HG03066 (cell line): ENCODE measurements around the gene GBE1.
A peak's percentile ranks its signal among the peaks of the same experiment; 100 is the strongest.
"Not testable (repeated sequence)": the region's sequence is repeated elsewhere in the genome, so short reads cannot be mapped to it uniquely, and the experiment has no call there.

Experiments
- ATAC-seq: cut with Tn5 transposase; IDR thresholded peaks from one replicate; pipeline ENCODE4 v1.9.1; 2021; ENCODE audit warnings: low read depth; ENCODE audit not compliant: unreplicated experiment

Gene GBE1

GRCh38 chr3:81549388-81549787 is 212.1 kb downstream of the GBE1 start:
- no peak for ATAC-seq

GRCh38 chr3:81545572-81545971 is 215.9 kb downstream of the GBE1 start:
- ATAC-seq = no peak

- peak; percentile 75 for ATAC-seq
Measured at GRCh38 chr3:81544385-81544784, 217.1 kb downstream of the GBE1 start.

- no peak for ATAC-seq
Measured at GRCh38 chr3:81540787-81541186, 220.7 kb downstream of the GBE1 start.

GRCh38 chr3:81531846-81532245 is 229.6 kb downstream of the GBE1 start:
- no peak for ATAC-seq

- ATAC-seq = no peak
Measured at GRCh38 chr3:81531263-81531662, 230.2 kb downstream of the GBE1 start.

GRCh38 chr3:81530180-81530939 is 231.1 kb downstream of the GBE1 start:
- ATAC-seq = no peak

- ATAC-seq = no peak
Measured at GRCh38 chr3:81521855-81522254, 239.6 kb downstream of the GBE1 start.

- ATAC-seq = no peak
Measured at GRCh38 chr3:81518945-81519344, 242.5 kb downstream of the GBE1 start.

GRCh38 chr3:81516042-81516441 is 245.4 kb downstream of the GBE1 start:
- no peak for ATAC-seq

- no peak for ATAC-seq
Measured at GRCh38 chr3:81513591-81513990, 247.9 kb downstream of the GBE1 start.

GRCh38 chr3:81503026-81503425 is 258.4 kb downstream of the GBE1 start:
- no peak for ATAC-seq

- no peak for ATAC-seq
Measured at GRCh38 chr3:81502236-81502635, 259.2 kb downstream of the GBE1 start.

GRCh38 chr3:81500039-81500438 is 261.4 kb downstream of the GBE1 start:
- no peak for ATAC-seq

GRCh38 chr3:81497572-81498251 is 263.7 kb downstream of the GBE1 start:
- ATAC-seq = no peak

- no peak for ATAC-seq
Measured at GRCh38 chr3:81496407-81497104, 264.9 kb downstream of the GBE1 start.

GRCh38 chr3:81492471-81492870 is 269.0 kb downstream of the GBE1 start:
- not testable (repeated sequence) for ATAC-seq

GRCh38 chr3:81492040-81492439 is 269.4 kb downstream of the GBE1 start:
- no peak for ATAC-seq

- peak; percentile 93 for ATAC-seq
Measured at GRCh38 chr3:81490541-81491288, 270.7 kb downstream of the GBE1 start.

- peak; percentile 96 for ATAC-seq
Measured at GRCh38 chr3:81485444-81485865, 276.0 kb downstream of the GBE1 start.

- ATAC-seq = no peak
Measured at GRCh38 chr3:81484520-81484919, 276.9 kb downstream of the GBE1 start.
